Heart left ventricle (tissue), 16 donors: ENCODE results near the gene BDH2. TPM values are rescaled to one million over a fixed set of nuclear protein-coding genes. Genes with fewer than 3 reads are reported as not detected.

Experiments
- ATAC-seq, 4 donors: fragments of 200-7000 bp; cut with Tn5 transposase; one replicate each; pipeline ENCODE4 v1.9.1; 2020 to 2022; ENCODE audit warnings: moderate library complexity in 4 of 4, mild to moderate bottlenecking in 3 of 4, moderate number of reproducible peaks in 1 of 4
- DNase-seq, 5 donors: peaks; one replicate each; pipeline ENCODE4 v3.0.0-alpha.2; 2020
- H3K27ac ChIP-seq, 12 donors: fragments of 200-600 bp; sonication (generic) in 4 of 12; one replicate each; pipeline versions ENCODE4 v1.5.0 to v1.8.0; 2016 to 2022; ENCODE audit warnings: mild to moderate bottlenecking in 2 of 12
- H3K27me3 ChIP-seq, 9 donors: fragments of 200-600 bp; sonication (generic) in 2 of 9; one replicate each; pipeline versions ENCODE4 v1.5.1 to v1.8.0; 2016 to 2022; ENCODE audit warnings: mild to moderate bottlenecking in 3 of 9
- H3K36me3 ChIP-seq, 9 donors: fragments of 200-600 bp; sonication (generic) in 2 of 9; one replicate each; pipeline versions ENCODE4 v1.5.0 to v1.8.0; 2018 to 2022; ENCODE audit warnings: mild to moderate bottlenecking in 2 of 9
- H3K4me1 ChIP-seq, 12 donors: fragments of 200-600 bp; sonication (generic) in 4 of 12; one replicate each; pipeline versions ENCODE4 v1.5.0 to v1.8.0; 2016 to 2022; ENCODE audit warnings: mild to moderate bottlenecking in 3 of 12
- H3K4me3 ChIP-seq, 12 donors: fragments of 200-600 bp; sonication (generic) in 4 of 12; one replicate each; pipeline versions ENCODE4 v1.5.0 to v1.8.0; 2017 to 2022; ENCODE audit warnings: mild to moderate bottlenecking in 9 of 12, moderate library complexity in 4 of 12
- H3K9me3 ChIP-seq, 12 donors: fragments of 200-600 bp; sonication (generic) in 4 of 12; one replicate each; pipeline versions ENCODE4 v1.5.0 to v1.8.0; 2016 to 2022; ENCODE audit warnings: mild to moderate bottlenecking in 1 of 12
- POLR2A ChIP-seq, 2 donors: fragments of 450-650 bp; IDR thresholded peaks; one replicate each; pipeline ENCODE4 v1.6.1; 2017; ENCODE audit warnings: antibody characterized with exemption in 2 of 2, mild to moderate bottlenecking in 2 of 2, moderate library complexity in 2 of 2
- WGBS, 4 donors: extraction: QIAGEN DNeasy Blood & Tissue Kit in 2 of 4; methylation state at CpG; one replicate each; pipeline versions ENCODE4 v1.1.5 to v1.1.7; 2013 to 2018; 5-methylcytosine and 5-hydroxymethylcytosine counted together
- intact Hi-C, 10 donors: fragments of 100-400 bp; cut with DNase I; formaldehyde crosslinking; loops; one replicate each; pipeline versions ENCODE4 v1.11.1 to v1.14.2; 2022
- polyA plus RNA-seq, 2 donors: library from polyadenylated mRNA; stranded (reverse); fragments of 200-250 nt; gene quantifications; one replicate each; pipeline ENCODE4 v1.2.3, GENCODE V29; 2013
- total RNA-seq, 9 donors: library from RNA; depleted of rRNA in 2 of 9; stranded (reverse); fragments of >200 nt in 2 of 9; fragmentation: NEBNext Ultra II Directional in 3 of 9; extraction: Animal tissue kit (Norgen Biotek cat#: 25700) in 3 of 9; gene quantifications; one replicate each; pipeline versions ENCODE4 v1.1.0 to v1.2.4, GENCODE V29; 2016 to 2023
- TF ChIP-seq, protein P1 (sequence below), 12 donors: fragments of 200-600 bp; sonication (generic) in 4 of 12; IDR thresholded peaks; one replicate each; pipeline versions ENCODE4 v1.5.0 to v1.8.0; 2018 to 2022; ENCODE audit warnings: antibody characterized with exemption in 12 of 12, mild to moderate bottlenecking in 5 of 12
- donor health status: ischemic (EF 13 %, LVEDD 7.1; RV severe dilation, severe dysfunction).
- donor health status: healthy with polysubstance abuse.
- donor health status: DM: no; HTN: yes; CAD: no.
- donor health status: DM: no; HTN: no; CAD: no.
- donor health status: ischemic (EF 25% LVEDD 6.9; RV normal size, moderate dysfunction).
- donor health status: ischemic (EF 25% LVEDD 5.7; RV mildly dilated, moderate dysfunction).
- donor health status: healthy.
- donor health status: DM: yes; HTN: yes; CAD: no.
- donor health status: ischemic (EF 35%, LVEDD 5.7; RV mildly dilated, moderate dysfunction).
- donor health status: nonischemic (EF 11% LVEDD 7.7; RV severe dilation, severe dysfunction).
- donor health status: DM: yes; HTN: yes; CAD: no.
- donor health status: PGD.
- donor health status: ischemic (EF 29% LVEDD 5.4; RV normal size, mild dysfunction).
- donor health status: nonischemic (EF 23%, LVEDD 6.1; RV moderate dilation, normal function).

BDH2 gene
- total and polyA plus RNA-seq, 11 donors, result 20.3 to 38.0 (median 25.0) TPM

DNA sequence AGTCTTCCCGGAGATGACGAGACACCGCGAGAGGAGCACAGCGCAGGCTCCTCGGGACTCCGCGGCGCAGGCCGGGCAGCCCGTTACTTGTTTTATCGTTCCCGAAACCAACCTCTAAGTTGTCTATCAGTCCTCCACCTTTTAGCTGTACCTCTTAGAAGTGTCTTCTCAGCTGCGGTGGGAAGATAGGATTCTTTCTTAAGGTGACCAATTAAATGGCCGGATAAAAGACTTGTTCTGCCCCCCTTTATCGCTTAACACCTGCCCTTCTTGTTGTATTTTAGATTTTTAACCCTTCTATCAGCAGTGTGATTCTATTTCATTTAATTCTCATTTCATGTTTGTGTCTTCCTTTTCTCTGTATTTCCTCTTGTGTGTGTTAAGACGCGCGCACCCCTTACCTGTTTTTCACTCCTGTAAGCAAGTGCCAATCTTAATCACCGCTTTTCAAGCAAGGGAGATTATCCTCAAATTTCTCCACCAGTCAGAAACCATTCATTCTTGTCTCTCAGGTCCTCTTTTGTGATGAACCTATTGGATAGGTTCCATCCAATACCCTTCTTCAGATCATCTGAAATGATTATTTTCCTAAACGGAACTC is 22.8 kb downstream of the BDH2 start, which contains the start of gene SLC9B2:
TSS of gene SLC9B2 (minus strand) at position 15 of the 601 bp plus-strand sequence. CDS start 9,211 bp downstream, outside the sequence.
- peak within 1 kb of the TSS; percentile 62 to 90 (median 82) for H3K27ac ChIP-seq
- H3K9me3 ChIP-seq, result no peaks in the 10 kb centered on the region
- peaks cover 0 to 36% (median 10%) of the 10 kb centered on the region in 9 donors for H3K36me3 ChIP-seq
- H3K4me1 ChIP-seq, result peaks cover 0 to 24% (median 7%) of the 10 kb centered on the region in 12 donors
- intact Hi-C loops, result loop anchor here in 1 of 10 donors (5.0 kb wide), 1 partner anchor 210 kb away; the partner anchor contains the start of gene CISD2
- no peaks in the 10 kb centered on the region for H3K27me3 ChIP-seq
- no peak for ATAC-seq
- TF ChIP-seq POLR2A (IDR thresholded peaks at IDR 0.05), result no peak
- TF ChIP-seq, protein P1, sequence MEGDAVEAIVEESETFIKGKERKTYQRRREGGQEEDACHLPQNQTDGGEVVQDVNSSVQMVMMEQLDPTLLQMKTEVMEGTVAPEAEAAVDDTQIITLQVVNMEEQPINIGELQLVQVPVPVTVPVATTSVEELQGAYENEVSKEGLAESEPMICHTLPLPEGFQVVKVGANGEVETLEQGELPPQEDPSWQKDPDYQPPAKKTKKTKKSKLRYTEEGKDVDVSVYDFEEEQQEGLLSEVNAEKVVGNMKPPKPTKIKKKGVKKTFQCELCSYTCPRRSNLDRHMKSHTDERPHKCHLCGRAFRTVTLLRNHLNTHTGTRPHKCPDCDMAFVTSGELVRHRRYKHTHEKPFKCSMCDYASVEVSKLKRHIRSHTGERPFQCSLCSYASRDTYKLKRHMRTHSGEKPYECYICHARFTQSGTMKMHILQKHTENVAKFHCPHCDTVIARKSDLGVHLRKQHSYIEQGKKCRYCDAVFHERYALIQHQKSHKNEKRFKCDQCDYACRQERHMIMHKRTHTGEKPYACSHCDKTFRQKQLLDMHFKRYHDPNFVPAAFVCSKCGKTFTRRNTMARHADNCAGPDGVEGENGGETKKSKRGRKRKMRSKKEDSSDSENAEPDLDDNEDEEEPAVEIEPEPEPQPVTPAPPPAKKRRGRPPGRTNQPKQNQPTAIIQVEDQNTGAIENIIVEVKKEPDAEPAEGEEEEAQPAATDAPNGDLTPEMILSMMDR (IDR thresholded peaks at IDR 0.05), result no peak
- 20 to 25% (median 21%) methylated on average over 19 to 21 of the region's 21 CpGs for WGBS, 4 donors
- DNase-seq, result no peak
- peak within 1 kb of the TSS; percentile 46 to 89 (median 73) for H3K4me3 ChIP-seq

DNA sequence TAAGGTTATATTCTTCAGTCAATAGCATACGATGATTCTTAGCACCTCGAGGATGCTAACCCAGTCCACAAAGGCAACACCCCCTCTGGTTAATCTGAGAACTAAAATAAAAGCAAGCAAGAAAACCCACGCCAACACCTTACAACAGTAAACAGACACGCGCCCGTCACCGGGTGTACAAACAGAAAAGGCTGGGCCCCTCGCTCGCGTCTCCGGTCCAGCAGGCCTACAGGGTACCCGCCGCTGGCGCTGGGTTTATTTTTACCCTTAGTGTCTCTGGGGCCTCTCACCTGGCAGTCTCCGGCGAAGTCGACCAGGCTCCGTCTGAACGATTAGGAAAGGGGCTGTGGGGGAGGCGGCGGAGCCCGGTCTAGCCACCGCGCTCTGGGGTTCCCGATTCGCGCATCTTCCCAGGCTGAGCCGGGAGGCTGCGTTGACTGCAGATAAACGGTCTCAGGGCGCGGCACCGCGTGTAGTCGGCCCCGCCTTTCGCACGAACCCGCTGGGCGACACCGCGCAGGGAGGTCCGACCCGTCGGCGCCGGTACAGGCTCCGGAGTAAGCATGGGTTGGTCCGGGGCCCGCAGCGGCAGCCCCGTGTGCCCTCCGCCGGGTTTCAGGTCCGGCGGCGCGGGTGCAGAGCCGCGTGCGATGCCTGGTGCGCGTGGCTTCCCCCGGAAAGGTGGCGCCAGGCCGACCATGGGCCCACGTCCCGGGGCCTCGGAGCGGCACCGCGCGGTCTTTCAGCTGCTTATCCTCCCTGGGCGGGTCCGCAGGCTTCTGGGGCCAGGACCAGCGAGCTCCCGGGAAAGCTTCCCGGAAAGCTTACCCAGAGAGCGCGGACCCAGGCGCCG is 23.5 kb downstream of the BDH2 start:
- H3K27me3 ChIP-seq, result no peaks in the 10 kb centered on the region
- 0 to 1% (median 0%) methylated on average over 46 to 82 of the region's 82 CpGs for WGBS, 4 donors
- H3K4me1 ChIP-seq, result peaks cover 0 to 24% (median 7%) of the 10 kb centered on the region in 12 donors
- peak; percentile 65 to 95 (median 92) for ATAC-seq
- peak overlapping the region; percentile 62 to 90 (median 82) for H3K27ac ChIP-seq
- peak overlapping the region; percentile 46 to 89 (median 73) for H3K4me3 ChIP-seq
- DNase-seq, result peak; percentile 61 to 86 (median 77)
- no peaks in the 10 kb centered on the region for H3K9me3 ChIP-seq
- TF ChIP-seq, protein P1 (IDR thresholded peaks at IDR 0.05), result peak in 2 of 12 donors; percentile 5 to 7
- peak in 1 of 2 donors; percentile 25 for TF ChIP-seq POLR2A (IDR thresholded peaks at IDR 0.05)
- intact Hi-C loops, result loop anchor here in 1 of 10 donors (5.0 kb wide), 1 partner anchor 209 kb away; the partner anchor contains the start of gene CISD2
- H3K36me3 ChIP-seq, result peaks cover 0 to 29% (median 9%) of the 10 kb centered on the region in 9 donors

DNA sequence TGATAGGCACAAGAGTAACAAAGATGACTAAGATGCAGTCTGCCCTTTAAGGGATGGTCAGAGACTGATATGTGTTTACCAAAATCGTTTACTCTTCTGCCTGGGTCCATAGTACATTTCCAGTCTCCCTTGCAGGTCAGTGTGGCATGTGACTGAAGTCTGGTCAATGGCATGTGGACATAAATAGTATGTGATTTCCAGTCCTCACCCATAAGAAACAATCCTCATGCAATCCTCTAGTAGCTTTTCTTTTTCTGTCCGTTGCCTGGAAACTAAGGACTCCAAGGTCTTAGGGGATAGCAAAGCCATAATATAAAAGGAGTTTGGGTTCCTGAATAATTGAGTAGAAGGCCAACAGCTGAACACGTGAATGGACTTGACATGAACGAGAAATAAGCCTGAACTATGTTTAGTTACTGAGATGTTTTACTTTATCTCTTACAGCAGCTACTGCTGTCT is 24.2 kb downstream of the BDH2 start:
- no peaks in the 10 kb centered on the region for H3K9me3 ChIP-seq
- no peaks in the 10 kb centered on the region for H3K27me3 ChIP-seq
- 13 to 31% (median 24%) methylated on average over 4 of the region's 4 CpGs for WGBS, 4 donors
- TF ChIP-seq POLR2A (IDR thresholded peaks at IDR 0.05), result no peak
- TF ChIP-seq, protein P1 (IDR thresholded peaks at IDR 0.05), result no peak
- peak overlapping the region; percentile 46 to 89 (median 73) for H3K4me3 ChIP-seq
- peaks cover 0 to 22% (median 6%) of the 10 kb centered on the region in 9 donors for H3K36me3 ChIP-seq
- peak overlapping the region in 7 of 12 donors; percentile 67 to 90 (median 84) for H3K27ac ChIP-seq
- peaks cover 0 to 24% (median 7%) of the 10 kb centered on the region in 12 donors for H3K4me1 ChIP-seq
- ATAC-seq (peak in 1 of 4 donors; percentile 9), DNase-seq (no peak)
- intact Hi-C loops, result loop anchor here in 1 of 10 donors (5.0 kb wide), 1 partner anchor 208 kb away; the partner anchor contains the start of gene CISD2
